ENCODE results near the gene FAM111B.
"Not testable (repeated sequence)": the region's sequence is repeated elsewhere in the genome, so short reads cannot be mapped to it uniquely, and the experiment has no call there.

FAM111B gene

GRCh38 chr11:59115553-59115952 is 8.5 kb downstream of the FAM111B start:
- ChIA-PET CTCF (no interaction called here), POLR2A (no interaction called here)
- no peak for DNase-seq (ENCODE audit: extremely low spot score)
- no peak for TF ChIP-seq BHLHE40 (IDR thresholded peaks at IDR 0.05; ENCODE audit: borderline replicate concordance)
- no peak for TF ChIP-seq LEF1 (IDR thresholded peaks at IDR 0.05; ENCODE audit: borderline replicate concordance)
- no peak for TF ChIP-seq NFRKB (IDR thresholded peaks at IDR 0.05)
- no peak for TF ChIP-seq FOXM1 (IDR thresholded peaks at IDR 0.05; ENCODE audit: borderline replicate concordance)
- no peak for TF ChIP-seq ZNF384 (IDR thresholded peaks at IDR 0.05)
- no peak for TF ChIP-seq CTBP1 (IDR thresholded peaks at IDR 0.05; ENCODE audit: borderline replicate concordance)
- TF ChIP-seq ARNT (IDR thresholded peaks at IDR 0.05): no peak
- TF ChIP-seq SUZ12 (IDR thresholded peaks at IDR 0.05): no peak
- no peak for TF ChIP-seq L3MBTL2 (conservative IDR thresholded peaks at IDR 0.05)
- no peak for TF ChIP-seq PKNOX1 (IDR thresholded peaks at IDR 0.05)
- no peak for TF ChIP-seq SP1 (IDR thresholded peaks at IDR 0.05)
- TF ChIP-seq FOXK2 (IDR thresholded peaks at IDR 0.05): no peak
- TF ChIP-seq HDGF (IDR thresholded peaks at IDR 0.05; ENCODE audit: borderline replicate concordance): no peak
- TF ChIP-seq ELF4 (IDR thresholded peaks at IDR 0.05): no peak
- TF ChIP-seq FOXA1 (IDR thresholded peaks at IDR 0.05): no peak
- TF ChIP-seq TARDBP (IDR thresholded peaks at IDR 0.05): no peak

GRCh38 chr11:59117774-59118173 is 10.7 kb downstream of the FAM111B start:
- no peak for DNase-seq (ENCODE audit: extremely low spot score)
- ChIA-PET CTCF (no interaction called here), POLR2A (no interaction called here)
- TF ChIP-seq SP1 (IDR thresholded peaks at IDR 0.05) (no peak), NFRKB (IDR thresholded peaks at IDR 0.05) (no peak), FOXA1 (IDR thresholded peaks at IDR 0.05) (no peak), BHLHE40 (IDR thresholded peaks at IDR 0.05; ENCODE audit: borderline replicate concordance) (no peak), PKNOX1 (IDR thresholded peaks at IDR 0.05) (no peak), SUZ12 (IDR thresholded peaks at IDR 0.05) (no peak)

GRCh38 chr11:59119826-59120225 is 12.8 kb downstream of the FAM111B start:
- no peak for DNase-seq (ENCODE audit: extremely low spot score)
- TF ChIP-seq ARNT (IDR thresholded peaks at IDR 0.05): no peak
- TF ChIP-seq FOXA1 (IDR thresholded peaks at IDR 0.05): no peak
- no peak for TF ChIP-seq CTBP1 (IDR thresholded peaks at IDR 0.05; ENCODE audit: borderline replicate concordance)
- CTCF ChIA-PET: no interaction called here
- POLR2A ChIA-PET: no interaction called here

- TF ChIP-seq TARDBP (IDR thresholded peaks at IDR 0.05) (no peak), FOXA1 (IDR thresholded peaks at IDR 0.05) (no peak), SUZ12 (IDR thresholded peaks at IDR 0.05) (no peak), PKNOX1 (IDR thresholded peaks at IDR 0.05) (no peak), LEF1 (IDR thresholded peaks at IDR 0.05; ENCODE audit: borderline replicate concordance) (no peak), CTBP1 (IDR thresholded peaks at IDR 0.05; ENCODE audit: borderline replicate concordance) (no peak), FOXK2 (IDR thresholded peaks at IDR 0.05) (no peak), SP1 (IDR thresholded peaks at IDR 0.05) (no peak), L3MBTL2 (conservative IDR thresholded peaks at IDR 0.05) (no peak), ZNF384 (IDR thresholded peaks at IDR 0.05) (no peak), NFRKB (IDR thresholded peaks at IDR 0.05) (no peak), FOXM1 (IDR thresholded peaks at IDR 0.05; ENCODE audit: borderline replicate concordance) (no peak), ELF4 (IDR thresholded peaks at IDR 0.05) (no peak), BHLHE40 (IDR thresholded peaks at IDR 0.05; ENCODE audit: borderline replicate concordance) (no peak), HDGF (IDR thresholded peaks at IDR 0.05; ENCODE audit: borderline replicate concordance) (no peak), ARNT (IDR thresholded peaks at IDR 0.05) (no peak)
Measured at GRCh38 chr11:59135648-59136461, 28.8 kb downstream of the FAM111B start.

GRCh38 chr11:59136551-59136950 is 29.5 kb downstream of the FAM111B start:
- CTCF ChIA-PET: interaction anchor here (0.6 to 1.2 kb wide), 6 partner anchors 9 to 499 kb away, joined by 3 to 10 read pairs (median 3); no protein-coding TSS in a partner anchor
- DNase-seq (ENCODE audit: extremely low spot score); POLR2A ChIA-PET: not testable (repeated sequence)

More at GRCh38 chr11:59135648-59136461, 28.8 kb downstream of the FAM111B start:
- ChIA-PET POLR2A (no interaction called here), CTCF (interaction anchor here (0.6 to 1.2 kb wide), 10 partner anchors 8 to 506 kb away, joined by 3 to 10 read pairs (median 3); partner anchors contain the start of gene DTX4)
- peak; percentile 82 for DNase-seq (ENCODE audit: extremely low spot score)

- CTCF ChIA-PET: no interaction called here
Measured at GRCh38 chr11:59137190-59137589, 30.2 kb downstream of the FAM111B start.

GRCh38 chr11:59138643-59139042 is 31.6 kb downstream of the FAM111B start:
- no peak for DNase-seq (ENCODE audit: extremely low spot score)
- no peak for TF ChIP-seq SP1 (IDR thresholded peaks at IDR 0.05)
- TF ChIP-seq FOXK2 (IDR thresholded peaks at IDR 0.05): no peak
- TF ChIP-seq NFRKB (IDR thresholded peaks at IDR 0.05): no peak
- TF ChIP-seq BHLHE40 (IDR thresholded peaks at IDR 0.05; ENCODE audit: borderline replicate concordance): no peak
- no peak for TF ChIP-seq LEF1 (IDR thresholded peaks at IDR 0.05; ENCODE audit: borderline replicate concordance)
- TF ChIP-seq ELF4 (IDR thresholded peaks at IDR 0.05): no peak
- TF ChIP-seq TARDBP (IDR thresholded peaks at IDR 0.05): no peak
- TF ChIP-seq CTBP1 (IDR thresholded peaks at IDR 0.05; ENCODE audit: borderline replicate concordance): no peak
- TF ChIP-seq ZNF384 (IDR thresholded peaks at IDR 0.05): no peak
- no peak for TF ChIP-seq PKNOX1 (IDR thresholded peaks at IDR 0.05)
- no peak for TF ChIP-seq SUZ12 (IDR thresholded peaks at IDR 0.05)
- CTCF ChIA-PET: no interaction called here
- POLR2A ChIA-PET: no interaction called here

More at GRCh38 chr11:59137190-59137589, 30.2 kb downstream of the FAM111B start:
- DNase-seq (ENCODE audit: extremely low spot score): no peak
- TF ChIP-seq TARDBP (IDR thresholded peaks at IDR 0.05): no peak
- POLR2A ChIA-PET: no interaction called here
